Gastrocnemius medialis (tissue), 4 donors: ENCODE results near the gene VDR. TPM values are rescaled to one million over a fixed set of nuclear protein-coding genes. Genes with fewer than 3 reads are reported as not detected.
A peak's percentile ranks its signal among the peaks of the same experiment; 100 is the strongest.

Experiments used
- ATAC-seq, 2 donors: fragments of 150-250 bp; one replicate each; pipeline ENCODE4 v1.9.1; 2016
- DNase-seq, 2 donors: peaks; one replicate each; pipeline ENCODE4 v3.0.0-alpha.2; 2019
- H3K27ac ChIP-seq, 4 donors: fragments of 200-600 bp; sonication (generic); 1 replicate in 1 of 4; 2 replicates in 3 of 4; pipeline ENCODE4 v1.5.1; 2016 to 2018; ENCODE audit warnings: mild to moderate bottlenecking in 2 of 4, moderate library complexity in 1 of 4
- H3K27me3 ChIP-seq, 3 donors: fragments of 200-600 bp; sonication (generic) in 2 of 3; 1 replicate in 1 of 3; 2 replicates in 2 of 3; pipeline versions ENCODE4 v1.5.1 to v1.6.0; 2016 to 2019; ENCODE audit warnings: mild to moderate bottlenecking in 1 of 3, moderate library complexity in 1 of 3
- H3K36me3 ChIP-seq, 2 donors: fragments of 200-600 bp; sonication (generic) in 1 of 2; one replicate each; pipeline ENCODE4 v1.5.1; 2017 to 2018
- H3K4me1 ChIP-seq, 2 donors: fragments of 200-600 bp; sonication (generic) in 1 of 2; one replicate each; pipeline ENCODE4 v1.5.1; 2016 to 2017; ENCODE audit warnings: mild to moderate bottlenecking in 2 of 2
- H3K4me3 ChIP-seq, 4 donors: fragments of 200-600 bp; sonication (generic) in 3 of 4; 1 replicate in 1 of 4; 2 replicates in 3 of 4; pipeline ENCODE4 v1.5.1; 2016 to 2019; ENCODE audit warnings: mild to moderate bottlenecking in 2 of 4
- H3K9me3 ChIP-seq, 3 donors: fragments of 200-600 bp; sonication (generic) in 2 of 3; 1 replicate in 1 of 3; 2 replicates in 2 of 3; pipeline ENCODE4 v1.5.1; 2016 to 2019
- POLR2A ChIP-seq, 2 donors: fragments of 450-650 bp; IDR thresholded peaks; one replicate each; pipeline ENCODE4 v1.6.1; 2017; ENCODE audit warnings: antibody characterized with exemption in 2 of 2, mild to moderate bottlenecking in 2 of 2, moderate library complexity in 2 of 2
- in situ Hi-C, 4 donors: fragments of 200-750 bp; cut with MboI; loops; one replicate each; pipeline versions ENCODE4 v1.15.0 to v1.8.0; 2017; ENCODE audit warnings: low sequenced_read_pairs in 4 of 4
- intact Hi-C: fragments of 100-400 bp; cut with DNase I; formaldehyde crosslinking; loops from one replicate; pipeline ENCODE4 v1.15.1; 2023; ENCODE audit warnings: low total_unique reads
- total RNA-seq, 4 donors: library from RNA; depleted of rRNA; stranded (reverse); fragments of >200 nt; gene quantifications; one replicate each; pipeline versions ENCODE4 v1.1.0 to v1.2.3, GENCODE V29; 2016
- TF ChIP-seq, protein P1 (sequence below), 5 experiments: fragments of 450-650 bp in 3 of 5; fragments of 200-600 bp in 2 of 5; sonication (generic) in 2 of 5; IDR thresholded peaks in 4 of 5; conservative IDR thresholded peaks in 1 of 5; 1 replicate in 4 of 5; 2 replicates in 1 of 5; pipeline ENCODE4 v1.5.1; 2016 to 2019; ENCODE audit warnings: antibody characterized with exemption in 5 of 5, mild to moderate bottlenecking in 3 of 5, moderate library complexity in 3 of 5

The VDR gene
- 1 to 10 TPM; 3.2 to 6.1 (median 4.4) TPM for total RNA-seq

DNA sequence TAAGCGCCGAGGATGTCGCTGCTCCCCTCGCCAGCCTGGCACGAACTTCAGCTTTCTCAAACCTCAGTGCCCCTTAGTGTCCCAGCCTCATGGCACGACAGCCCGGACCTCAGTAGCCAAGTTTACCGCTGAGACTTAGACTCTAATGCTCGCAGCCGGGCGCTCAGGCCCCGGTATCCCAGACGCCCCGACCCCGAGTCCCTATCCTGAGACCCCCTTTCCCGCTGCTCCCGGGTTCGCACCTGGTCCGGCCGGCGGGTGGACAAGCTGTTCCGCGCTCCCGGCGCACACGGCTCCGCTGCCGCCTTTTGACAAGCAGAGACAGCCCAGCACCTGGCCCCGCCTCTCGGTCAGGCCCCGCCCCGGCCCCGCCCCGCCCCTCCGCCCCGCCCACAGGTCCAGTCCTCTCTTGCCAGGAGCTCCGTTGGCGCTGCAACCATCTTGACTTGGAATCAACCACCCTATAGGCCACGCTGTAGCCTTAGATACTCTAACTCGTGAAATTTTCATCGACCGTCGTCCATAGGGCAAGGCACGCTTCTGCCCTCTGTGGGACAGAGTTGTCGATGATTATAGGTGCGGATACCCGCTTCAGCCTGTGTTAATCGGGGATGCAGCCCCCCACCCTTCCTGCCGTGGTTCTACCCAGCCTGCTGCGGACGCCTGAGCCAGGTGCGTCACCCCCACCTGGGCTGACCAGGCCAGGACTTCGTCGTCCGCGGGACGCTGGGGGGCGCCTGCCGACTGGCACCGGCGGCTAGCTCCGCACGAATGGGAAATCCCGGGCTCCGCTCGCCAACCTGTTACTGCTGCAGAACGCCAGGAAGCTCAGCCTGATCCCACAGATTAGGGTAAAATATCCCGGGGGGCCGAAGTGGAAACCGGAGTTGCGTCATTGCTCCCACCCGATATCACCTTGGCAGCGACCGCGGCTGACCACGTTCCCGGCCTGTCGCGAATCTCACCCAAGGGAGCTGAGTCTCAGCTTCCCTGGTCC, at the start of gene VDR:
Gene VDR, minus strand, starts transcription at position 282 of the 997 bp plus-strand sequence. CDS start 25,881 bp downstream, outside the sequence.
- Histone ChIP-seq H3K27ac (peak within 1 kb of the TSS; percentile 58 to 81 (median 70)), H3K4me3 (peak within 1 kb of the TSS; percentile 60 to 83 (median 70)), H3K9me3 (no peaks in the 10 kb centered on the region), H3K4me1 (peaks cover 20% of the 10 kb centered on the region in 2 donors), H3K36me3 (no peaks in the 10 kb centered on the region), H3K27me3 (peaks cover 0 to 10% (median 4%) of the 10 kb centered on the region in 3 donors)
- in situ Hi-C loops (no loop called here), intact Hi-C loops (loop anchor here (1.0 to 10.0 kb wide), 3 partner anchors 35 to 290 kb away; partner anchors contain the start of gene TMEM106C)
- DNase-seq, result peak; percentile 63 to 74
- TF ChIP-seq, protein P1, sequence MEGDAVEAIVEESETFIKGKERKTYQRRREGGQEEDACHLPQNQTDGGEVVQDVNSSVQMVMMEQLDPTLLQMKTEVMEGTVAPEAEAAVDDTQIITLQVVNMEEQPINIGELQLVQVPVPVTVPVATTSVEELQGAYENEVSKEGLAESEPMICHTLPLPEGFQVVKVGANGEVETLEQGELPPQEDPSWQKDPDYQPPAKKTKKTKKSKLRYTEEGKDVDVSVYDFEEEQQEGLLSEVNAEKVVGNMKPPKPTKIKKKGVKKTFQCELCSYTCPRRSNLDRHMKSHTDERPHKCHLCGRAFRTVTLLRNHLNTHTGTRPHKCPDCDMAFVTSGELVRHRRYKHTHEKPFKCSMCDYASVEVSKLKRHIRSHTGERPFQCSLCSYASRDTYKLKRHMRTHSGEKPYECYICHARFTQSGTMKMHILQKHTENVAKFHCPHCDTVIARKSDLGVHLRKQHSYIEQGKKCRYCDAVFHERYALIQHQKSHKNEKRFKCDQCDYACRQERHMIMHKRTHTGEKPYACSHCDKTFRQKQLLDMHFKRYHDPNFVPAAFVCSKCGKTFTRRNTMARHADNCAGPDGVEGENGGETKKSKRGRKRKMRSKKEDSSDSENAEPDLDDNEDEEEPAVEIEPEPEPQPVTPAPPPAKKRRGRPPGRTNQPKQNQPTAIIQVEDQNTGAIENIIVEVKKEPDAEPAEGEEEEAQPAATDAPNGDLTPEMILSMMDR (IDR thresholded peaks at IDR 0.05 in 4 of 5, conservative IDR thresholded peaks at IDR 0.05 in 1 of 5), result peak in 3 of 5 experiments; percentile 20 to 31 (median 28)
- TF ChIP-seq POLR2A (IDR thresholded peaks at IDR 0.05), result peak; percentile 79 to 84
- ATAC-seq, result peak; percentile 83

DNA sequence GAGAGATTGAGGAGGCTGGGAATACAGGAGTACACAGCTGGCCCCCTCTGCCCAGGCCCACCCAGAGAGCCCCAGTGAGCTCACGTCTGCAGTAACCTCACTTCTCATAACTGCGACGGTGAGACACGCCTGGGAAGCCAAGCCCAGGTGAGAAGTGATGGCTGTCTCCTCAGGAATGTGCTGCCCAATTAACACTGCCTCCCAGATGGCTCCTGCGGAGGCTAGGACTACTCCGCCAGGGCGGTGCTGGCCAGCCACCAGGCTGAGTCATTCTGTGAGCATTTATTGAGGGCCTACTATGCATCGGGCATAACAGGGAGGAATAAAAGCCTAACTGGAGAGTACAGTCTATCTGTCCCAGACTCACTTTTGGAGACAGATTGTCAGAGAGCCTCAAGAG, 49.3 kb upstream of the VDR start:
- in situ Hi-C loops, result loop anchor here in 3 of 4 donors (25.0 kb wide), 1 partner anchor 233 kb away; the partner anchor contains the start of gene CCDC184 (in 3 of the 3)
- Histone ChIP-seq H3K27me3 (no peaks in the 10 kb centered on the region), H3K4me1 (no peaks in the 10 kb centered on the region), H3K4me3 (no peak overlapping the region), H3K27ac (no peak overlapping the region), H3K36me3 (no peaks in the 10 kb centered on the region), H3K9me3 (no peaks in the 10 kb centered on the region)
- no peak for DNase-seq
- ATAC-seq, result no peak
- intact Hi-C loops, result no loop called here
- no peak for TF ChIP-seq POLR2A (IDR thresholded peaks at IDR 0.05)
- TF ChIP-seq, protein P1 (IDR thresholded peaks at IDR 0.05 in 4 of 5, conservative IDR thresholded peaks at IDR 0.05 in 1 of 5), result no peak

DNA sequence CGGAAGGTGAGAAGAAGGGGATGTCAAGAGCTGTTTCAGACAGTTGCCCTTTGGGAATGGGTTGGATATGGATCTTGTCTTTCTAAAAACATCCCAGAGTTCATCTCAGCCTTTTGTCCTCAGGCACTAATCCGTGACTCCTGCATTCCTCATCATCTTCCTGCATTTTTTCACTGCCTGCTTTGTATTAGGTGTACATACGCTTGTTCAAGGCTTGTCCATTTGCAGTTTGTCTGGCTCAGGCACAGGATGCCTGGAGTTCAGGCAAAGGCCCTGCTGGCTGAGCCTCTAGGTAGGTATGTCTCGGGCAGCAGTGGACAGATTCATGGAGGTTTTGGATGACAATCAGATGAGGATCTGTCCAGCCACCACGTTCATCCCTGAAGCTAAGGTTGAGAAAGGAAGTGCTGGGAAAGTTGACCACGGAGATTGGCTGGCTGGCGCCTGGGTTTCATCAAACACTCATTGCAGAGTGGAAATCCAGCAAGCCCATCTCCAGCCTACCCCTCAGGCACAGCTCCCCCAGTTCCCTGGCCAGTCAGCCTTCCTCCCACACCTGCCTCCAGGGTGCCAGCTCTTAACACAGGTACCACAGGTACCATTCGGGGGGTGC, 46.2 kb upstream of the VDR start:
- DNase-seq (no peak), ATAC-seq (no peak)
- Histone ChIP-seq H3K27me3 (no peaks in the 10 kb centered on the region), H3K4me1 (no peaks in the 10 kb centered on the region), H3K4me3 (no peak overlapping the region), H3K36me3 (no peaks in the 10 kb centered on the region), H3K27ac (no peak overlapping the region), H3K9me3 (no peaks in the 10 kb centered on the region)
- no peak for TF ChIP-seq POLR2A (IDR thresholded peaks at IDR 0.05)
- TF ChIP-seq, protein P1 (IDR thresholded peaks at IDR 0.05 in 4 of 5, conservative IDR thresholded peaks at IDR 0.05 in 1 of 5), result no peak
- intact Hi-C loops, result no loop called here
- in situ Hi-C loops, result loop anchor here in 3 of 4 donors (25.0 kb wide), 1 partner anchor 236 kb away; the partner anchor contains the start of gene CCDC184 (in 3 of the 3)

DNA sequence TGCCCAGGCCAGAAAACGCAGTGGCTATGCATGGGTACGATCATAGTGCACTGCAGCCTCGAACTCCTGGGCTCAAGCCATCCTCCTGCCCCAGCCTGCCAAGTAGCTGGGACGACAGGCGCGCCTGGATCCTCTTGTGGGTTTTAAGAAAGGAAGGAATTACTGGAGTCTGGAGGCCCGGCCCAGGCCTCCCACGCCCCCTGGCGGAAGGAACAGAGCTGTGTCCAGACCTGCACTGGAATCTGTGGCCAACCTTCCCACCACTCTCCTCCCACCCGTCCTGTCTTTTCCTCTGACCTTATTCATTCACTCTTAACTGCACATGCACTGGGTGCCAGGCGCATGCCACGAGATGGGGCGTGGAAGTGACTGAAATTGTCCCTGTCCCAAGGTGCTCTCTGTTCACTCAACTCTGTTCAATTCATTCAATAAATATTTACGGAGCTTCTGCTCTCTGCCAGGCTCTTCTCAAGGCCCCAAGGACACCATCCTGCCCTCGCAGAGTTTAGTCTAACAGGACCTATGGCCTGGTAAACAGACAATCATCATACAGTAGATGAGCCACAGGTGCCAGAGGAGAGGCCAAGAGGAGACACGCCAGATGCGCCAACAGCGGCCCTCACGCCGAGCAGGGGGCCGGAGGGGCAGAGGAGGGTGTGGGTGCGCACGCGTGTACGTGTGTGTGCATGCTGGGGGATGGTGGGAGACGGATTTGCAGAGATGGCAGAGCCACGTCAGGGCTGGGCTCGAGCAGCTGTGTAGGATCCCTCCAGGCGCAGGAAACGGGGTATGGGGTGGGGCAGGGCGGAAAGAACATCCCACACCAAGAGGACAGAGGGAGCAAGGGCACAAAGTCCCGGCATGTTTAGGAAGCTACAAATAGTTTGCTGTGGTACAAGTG, 44.9 kb upstream of the VDR start:
- intact Hi-C loops (no loop called here), in situ Hi-C loops (loop anchor here in 3 of 4 donors (25.0 kb wide), 1 partner anchor 238 kb away; the partner anchor contains the start of gene CCDC184 (in 3 of the 3))
- TF ChIP-seq, protein P1 (IDR thresholded peaks at IDR 0.05 in 4 of 5, conservative IDR thresholded peaks at IDR 0.05 in 1 of 5), result peak; percentile 66 to 76 (median 72)
- TF ChIP-seq POLR2A (IDR thresholded peaks at IDR 0.05), result no peak
- Histone ChIP-seq H3K27ac (no peak overlapping the region), H3K36me3 (no peaks in the 10 kb centered on the region), H3K9me3 (no peaks in the 10 kb centered on the region), H3K27me3 (no peaks in the 10 kb centered on the region), H3K4me1 (no peaks in the 10 kb centered on the region), H3K4me3 (no peak overlapping the region)
- ATAC-seq, result peak in 1 of 2 donors; percentile 81
- peak; percentile 29 to 58 for DNase-seq
